Bronchial epithelial cell (primary cell): ENCODE results near the gene TPP1. TPM values are rescaled to one million over a fixed set of nuclear protein-coding genes. Genes with fewer than 3 reads are reported as not detected.

ENCODE experiments used
- DNase-seq: peaks from one replicate; pipeline ENCODE4 v3.0.0-alpha.2; 2010; ENCODE audit warnings: low read depth
- FAIRE-seq: peaks from 2 replicates; lab custom pipeline; 2011; peaks lifted over from hg19 to GRCh38; lab: Jason Lieb, UNC
- H3K27me3 ChIP-seq: 2 replicates; pipeline ENCODE4 v1.5.1; 2011; ENCODE audit warnings: low read length; ENCODE audit not compliant: control insufficient read depth, insufficient read depth
- H3K36me3 ChIP-seq: 2 replicates; pipeline ENCODE4 v1.5.1; 2011; ENCODE audit warnings: low read length; ENCODE audit not compliant: control insufficient read depth, insufficient read depth
- H3K4me3 ChIP-seq: 2 replicates; pipeline ENCODE4 v1.5.1; 2011; ENCODE audit warnings: mild to moderate bottlenecking, low read depth, low read length, control low read depth
- total RNA-seq: library from RNA; depleted of rRNA; stranded (reverse); fragments of >200 nt; gene quantifications from 2 replicates; pipeline ENCODE4 v1.2.1, GENCODE V29; 2014
- TF ChIP-seq, protein P1 (sequence below): IDR thresholded peaks from 2 replicates; pipeline ENCODE4 v1.5.1; 2011; ENCODE audit warnings: mild to moderate bottlenecking, moderate library complexity, low read length, control low read depth, inconsistent platforms; ENCODE audit not compliant: insufficient read depth, severe bottlenecking

Gene TPP1
- total RNA-seq, 1 donor from 2014 or later = 40.8 TPM

DNA sequence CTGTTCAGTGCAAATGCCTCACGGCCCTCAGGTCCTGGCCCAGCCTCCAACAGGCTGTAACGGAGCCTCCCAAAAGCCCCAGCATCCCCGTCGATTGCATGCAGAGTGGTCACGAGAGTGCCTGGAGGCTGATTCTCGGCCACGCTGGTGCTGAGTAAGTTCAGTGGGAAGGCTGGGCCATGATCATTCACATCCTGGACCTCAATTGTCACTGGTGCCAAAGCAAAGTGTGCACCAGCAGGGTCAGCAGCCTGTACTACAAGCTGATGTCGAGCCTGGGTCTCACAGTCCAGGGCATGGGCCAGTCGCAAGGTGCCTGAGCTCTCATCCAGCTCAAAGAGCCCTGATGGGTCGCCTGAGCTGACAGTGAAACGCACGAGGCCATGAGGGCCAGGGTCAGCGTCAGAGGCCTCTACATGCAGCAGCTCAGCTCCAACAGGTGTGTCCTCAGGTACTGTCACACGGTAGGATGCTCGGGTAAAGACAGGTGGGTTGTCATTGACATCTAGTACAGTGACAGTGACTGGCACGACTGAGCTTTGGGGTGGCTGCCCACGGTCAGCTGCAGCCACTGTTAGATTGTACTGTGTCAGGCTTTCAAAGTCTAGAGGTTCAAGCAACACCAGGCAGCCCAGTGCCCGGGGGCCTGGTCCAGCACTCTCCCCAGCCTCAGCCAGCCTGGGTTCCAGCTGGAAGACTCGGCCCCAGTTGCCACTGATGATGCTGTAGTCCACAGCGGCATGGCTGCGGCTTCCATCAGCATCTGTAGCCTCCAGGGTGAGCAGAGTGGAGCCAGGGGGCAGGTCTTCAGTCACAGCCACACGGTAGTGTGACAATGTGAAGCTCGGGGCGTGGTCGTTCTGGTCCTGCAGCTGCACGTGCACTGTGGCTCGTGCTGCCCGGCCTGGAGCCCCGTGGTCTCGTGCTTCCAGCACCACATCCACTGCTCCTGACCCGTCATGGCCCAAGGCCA is 4.5 kb upstream of the TPP1 start:
- DNase-seq = no peak
- H3K4me3 ChIP-seq = no peak overlapping the region
- no peak for FAIRE-seq
- no peaks in the 10 kb centered on the region for H3K36me3 ChIP-seq
- peaks cover 4% of the 10 kb centered on the region for H3K27me3 ChIP-seq
- TF ChIP-seq, protein P1, sequence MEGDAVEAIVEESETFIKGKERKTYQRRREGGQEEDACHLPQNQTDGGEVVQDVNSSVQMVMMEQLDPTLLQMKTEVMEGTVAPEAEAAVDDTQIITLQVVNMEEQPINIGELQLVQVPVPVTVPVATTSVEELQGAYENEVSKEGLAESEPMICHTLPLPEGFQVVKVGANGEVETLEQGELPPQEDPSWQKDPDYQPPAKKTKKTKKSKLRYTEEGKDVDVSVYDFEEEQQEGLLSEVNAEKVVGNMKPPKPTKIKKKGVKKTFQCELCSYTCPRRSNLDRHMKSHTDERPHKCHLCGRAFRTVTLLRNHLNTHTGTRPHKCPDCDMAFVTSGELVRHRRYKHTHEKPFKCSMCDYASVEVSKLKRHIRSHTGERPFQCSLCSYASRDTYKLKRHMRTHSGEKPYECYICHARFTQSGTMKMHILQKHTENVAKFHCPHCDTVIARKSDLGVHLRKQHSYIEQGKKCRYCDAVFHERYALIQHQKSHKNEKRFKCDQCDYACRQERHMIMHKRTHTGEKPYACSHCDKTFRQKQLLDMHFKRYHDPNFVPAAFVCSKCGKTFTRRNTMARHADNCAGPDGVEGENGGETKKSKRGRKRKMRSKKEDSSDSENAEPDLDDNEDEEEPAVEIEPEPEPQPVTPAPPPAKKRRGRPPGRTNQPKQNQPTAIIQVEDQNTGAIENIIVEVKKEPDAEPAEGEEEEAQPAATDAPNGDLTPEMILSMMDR = no peak

DNA sequence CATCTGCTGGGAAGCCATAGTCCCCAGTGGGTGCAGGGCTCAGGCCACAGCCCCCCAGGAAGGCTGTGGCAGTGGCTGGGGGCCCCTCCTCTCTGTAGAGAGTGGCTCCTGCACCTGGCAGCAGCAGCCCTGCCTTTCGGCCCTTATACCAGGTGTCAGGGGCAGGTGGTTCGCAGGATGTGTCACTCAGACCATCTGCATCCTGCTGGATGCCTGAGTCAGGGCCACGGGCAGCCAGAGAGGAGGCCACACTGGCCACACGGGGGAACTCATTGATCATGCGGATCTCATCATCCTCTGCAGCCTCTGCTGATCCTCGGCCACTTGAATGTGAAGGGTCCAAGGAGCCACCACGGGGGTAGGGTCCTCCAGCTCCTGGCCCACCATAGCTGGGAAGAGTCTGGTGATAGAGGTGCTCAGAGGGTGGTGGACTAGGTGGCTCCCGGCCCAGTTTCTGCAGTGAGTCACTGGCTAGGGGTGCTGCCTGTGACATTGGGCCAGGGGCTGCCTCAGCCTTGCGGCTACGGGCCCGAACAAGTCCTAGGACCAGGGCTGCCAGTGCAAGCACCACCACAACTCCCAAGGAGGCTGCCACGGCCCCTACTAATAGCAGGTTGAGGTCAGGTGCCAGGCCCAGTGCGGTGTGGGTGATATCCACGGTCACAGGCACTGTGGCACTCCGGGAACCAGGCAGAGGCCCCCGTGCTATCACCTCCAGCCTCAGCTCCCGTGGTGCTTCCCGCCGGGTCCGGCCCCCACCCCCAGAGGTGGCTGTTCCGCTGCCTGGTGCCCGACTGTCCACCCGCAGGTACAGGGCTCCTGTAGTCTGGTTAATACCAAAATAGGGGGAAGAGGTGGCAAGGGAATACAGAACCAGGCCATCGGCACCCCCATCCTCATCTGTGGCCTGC is 3.3 kb upstream of the TPP1 start:
- FAIRE-seq = no peak

DNA sequence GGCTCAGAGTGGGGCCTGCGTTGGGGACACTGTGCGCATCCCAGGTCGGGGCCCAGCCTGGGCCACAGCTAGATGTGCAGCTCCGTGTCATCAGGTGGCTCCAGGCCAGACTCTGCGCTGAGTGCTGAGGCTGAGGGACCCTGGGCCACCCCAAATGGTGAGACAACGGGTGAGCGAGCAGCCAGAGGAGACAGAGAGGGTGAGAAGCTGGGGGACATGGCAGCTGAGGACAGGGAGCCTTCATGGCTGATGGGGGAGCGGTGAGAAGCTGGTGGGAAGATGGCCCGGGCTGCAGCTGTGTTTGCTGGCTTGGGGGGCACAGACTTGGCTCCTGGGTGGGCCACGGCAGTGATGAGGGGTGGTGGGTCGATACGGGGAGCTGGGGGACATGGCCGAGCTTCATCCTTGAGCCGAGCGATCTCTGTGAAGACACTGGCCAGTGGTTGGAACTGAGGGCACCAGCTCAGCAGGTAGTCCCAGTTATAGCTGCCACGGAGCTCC is 2.5 kb upstream of the TPP1 start:
- TF ChIP-seq, protein P1 = no peak
- FAIRE-seq (no peak), DNase-seq (no peak)

More for the DNA sequence above, 3.3 kb upstream of the TPP1 start:
- H3K27me3 ChIP-seq = no peaks in the 10 kb centered on the region
- H3K4me3 ChIP-seq = no peak overlapping the region
- H3K36me3 ChIP-seq = no peaks in the 10 kb centered on the region
- no peak for DNase-seq
- TF ChIP-seq, protein P1 = no peak

DNA sequence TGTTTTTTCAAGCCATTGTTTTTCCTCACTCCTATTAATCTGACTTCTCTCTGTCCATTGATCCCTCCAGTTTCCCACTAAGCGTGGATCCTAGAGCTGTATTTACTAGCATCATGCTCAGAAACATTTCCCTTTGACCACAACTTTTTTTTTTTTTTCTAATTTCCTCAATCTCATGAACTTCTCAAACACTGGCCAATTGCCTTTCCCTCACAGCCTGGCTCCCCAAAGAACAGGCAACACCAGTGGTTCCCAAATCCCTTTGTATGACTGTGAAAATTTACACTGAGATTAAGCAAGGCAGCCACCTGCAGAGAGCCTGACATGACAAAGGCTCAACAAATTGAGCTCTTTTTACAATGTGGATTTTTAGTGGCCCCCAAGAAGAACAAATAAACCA is 1.4 kb upstream of the TPP1 start:
- H3K27me3 ChIP-seq = no peaks in the 10 kb centered on the region
- DNase-seq = no peak
- no peak for FAIRE-seq
- peaks cover 5% of the 10 kb centered on the region for H3K36me3 ChIP-seq
- H3K4me3 ChIP-seq = no peak overlapping the region
- TF ChIP-seq, protein P1 = no peak

More for the DNA sequence above, 2.5 kb upstream of the TPP1 start:
- H3K4me3 ChIP-seq = no peak overlapping the region
- H3K36me3 ChIP-seq = peaks cover 2% of the 10 kb centered on the region
- H3K27me3 ChIP-seq = no peaks in the 10 kb centered on the region

DNA sequence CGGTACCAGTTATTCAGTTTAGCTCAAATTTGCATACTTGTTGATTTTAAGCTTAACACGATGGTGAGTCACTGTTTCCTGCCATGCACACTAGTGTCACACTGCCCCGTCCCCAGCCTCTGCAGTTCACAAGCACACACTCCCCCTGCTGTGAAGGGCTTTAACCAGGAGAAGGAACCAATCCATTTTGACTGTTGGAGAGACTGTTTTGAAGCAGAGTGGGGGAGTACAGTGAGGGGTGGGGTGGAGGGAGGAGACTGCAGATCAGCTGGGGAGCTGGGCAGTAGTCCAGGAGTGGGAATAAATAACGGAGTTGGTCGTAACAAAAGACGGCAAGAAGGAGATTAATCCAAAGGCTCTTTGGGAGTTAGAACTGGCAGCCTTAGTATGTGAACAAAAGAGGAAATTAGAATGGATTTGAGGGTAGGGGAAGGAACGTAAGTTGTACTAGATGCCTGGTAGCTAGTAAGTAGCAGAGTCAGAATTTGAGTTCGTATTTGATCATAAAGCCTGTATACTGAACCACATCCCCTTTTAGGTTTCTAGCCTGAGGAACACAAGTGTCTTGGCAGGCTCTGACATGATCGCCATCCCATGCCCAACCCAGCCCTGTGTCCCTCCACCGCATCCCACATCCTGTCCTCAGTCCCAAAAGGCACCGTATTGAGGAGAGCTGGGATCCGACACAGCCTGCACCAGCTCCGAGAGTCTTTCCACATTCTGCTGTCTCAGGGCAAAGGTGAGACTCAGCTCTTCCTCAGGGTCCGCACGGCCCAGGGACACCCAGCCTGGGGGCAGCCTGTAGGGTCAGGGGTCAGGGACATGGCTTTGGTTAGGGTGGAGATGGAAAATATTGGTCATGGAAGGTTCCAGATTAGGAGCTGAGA is 862 bp downstream of the TPP1 start:
- Histone ChIP-seq H3K36me3 (peaks cover 7% of the 10 kb centered on the region), H3K27me3 (no peaks in the 10 kb centered on the region), H3K4me3 (peak overlapping the region; percentile 54)
- TF ChIP-seq, protein P1 = no peak
- FAIRE-seq (no peak), DNase-seq (peak; percentile 50)
